Measurements from ENCODE around the gene CCL26. TPM values are rescaled to one million over a fixed set of nuclear protein-coding genes. Genes with fewer than 3 reads are reported as not detected.

CCL26 gene
- total and polyA plus RNA-seq, 2 donors (not counting 3 experiments of a cell fraction or from before 2014, with no cell fraction given), result not detected

DNA sequence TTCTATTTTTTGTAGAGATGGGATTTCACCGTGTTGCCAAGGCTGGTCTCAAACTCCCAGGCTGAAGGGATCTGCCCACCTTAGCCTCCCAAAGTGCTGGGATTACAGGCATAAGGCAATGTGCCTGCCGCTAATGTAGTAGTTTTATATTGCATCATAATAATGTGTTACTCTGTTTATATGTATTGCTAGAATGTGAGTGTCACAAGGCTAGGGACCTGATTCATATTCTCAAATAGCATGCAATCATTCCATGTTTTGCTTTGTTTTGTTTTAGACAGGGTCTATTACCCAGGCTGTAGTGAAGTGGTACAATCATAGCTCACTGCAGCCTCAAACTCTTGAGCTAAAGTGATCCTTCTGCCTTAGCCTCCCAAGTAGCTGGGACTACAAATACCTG lies 13.5 kb downstream of the CCL26 start:
- no peak for DNase-seq (ENCODE audit: low read depth, low spot score)
- POLR2A ChIA-PET, result no interaction called here
- CTCF ChIA-PET, result interaction anchor here (1.0 to 1.6 kb wide), 2 partner anchors 159 to 262 kb away, joined by 3 to 5 read pairs; no protein-coding TSS in a partner anchor

More for the DNA sequence above, 13.5 kb downstream of the CCL26 start:
- no TSS peak for BruUV-seq (replicated peaks)
- Histone ChIP-seq H4K20me1 (replicated peaks; ENCODE audit: control insufficient read depth, extremely low read depth, insufficient read depth, low read length) (no peaks in the 10 kb centered on the region), H3K27me3 (ENCODE audit: control insufficient read depth in 2 of 2, insufficient read depth in 2 of 2, low read length in 2 of 2) (no peaks in the 10 kb centered on the region), H3K27ac (ENCODE audit: insufficient read depth, low read depth, low read length) (no peak overlapping the region), H3K9ac (replicated peaks; ENCODE audit: extremely low read depth, insufficient read depth, low read length) (no peak overlapping the region), H3K4me3 (replicated peaks in 1 of 3; ENCODE audit: insufficient read depth in 1 of 3, low read depth in 1 of 3, low read length in 3 of 3) (no peak overlapping the region), H3K4me1 (ENCODE audit: control insufficient read depth, extremely low read depth, insufficient read depth, low read length) (no peaks in the 10 kb centered on the region), H3K79me2 (ENCODE audit: control insufficient read depth, insufficient read depth, low read length) (no peaks in the 10 kb centered on the region), H3K9me1 (replicated peaks; ENCODE audit: control insufficient read depth, extremely low read depth, insufficient read depth, low read length) (no peaks in the 10 kb centered on the region), H2AFZ (ENCODE audit: low read depth, low read length) (no peak overlapping the region), H3K4me2 (ENCODE audit: insufficient read depth, low read length) (no peak overlapping the region), H3K9me3 (replicated peaks; ENCODE audit: control insufficient read depth, insufficient read depth, low read length) (no peaks in the 10 kb centered on the region), H3K36me3 (ENCODE audit: control insufficient read depth in 2 of 2, extremely low read depth in 1 of 2, insufficient read depth in 2 of 2, low read length in 2 of 2) (no peaks in the 10 kb centered on the region)
- TF ChIP-seq FOS (IDR thresholded peaks at IDR 0.05; ENCODE audit: borderline replicate concordance, insufficient read depth, low read length), result no peak
- TF ChIP-seq, protein P1, sequence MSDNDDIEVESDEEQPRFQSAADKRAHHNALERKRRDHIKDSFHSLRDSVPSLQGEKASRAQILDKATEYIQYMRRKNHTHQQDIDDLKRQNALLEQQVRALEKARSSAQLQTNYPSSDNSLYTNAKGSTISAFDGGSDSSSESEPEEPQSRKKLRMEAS (IDR thresholded peaks at IDR 0.05; ENCODE audit: insufficient read depth, insufficient read length), result no peak
- no peak for TF ChIP-seq POLR2AphosphoS5 (IDR thresholded peaks at IDR 0.05; ENCODE audit: insufficient read depth, low read depth, low read length)
- TF ChIP-seq EZH2 (IDR thresholded peaks at IDR 0.05; ENCODE audit: borderline replicate concordance, low read depth, low read length, severe bottlenecking), result no peak
- no peak for TF ChIP-seq MYC (IDR thresholded peaks at IDR 0.05; ENCODE audit: low read depth, low read length)
- TF ChIP-seq POLR2A (IDR thresholded peaks at IDR 0.05; ENCODE audit: low read depth, low read length), result no peak
- TF ChIP-seq GATA2 (IDR thresholded peaks at IDR 0.05; ENCODE audit: insufficient read depth, insufficient read length, low read depth, low read length), result no peak
- no peak for TF ChIP-seq JUN (IDR thresholded peaks at IDR 0.05; ENCODE audit: borderline replicate concordance, insufficient read depth, insufficient read length, low read depth)
- TF ChIP-seq, protein P2, sequence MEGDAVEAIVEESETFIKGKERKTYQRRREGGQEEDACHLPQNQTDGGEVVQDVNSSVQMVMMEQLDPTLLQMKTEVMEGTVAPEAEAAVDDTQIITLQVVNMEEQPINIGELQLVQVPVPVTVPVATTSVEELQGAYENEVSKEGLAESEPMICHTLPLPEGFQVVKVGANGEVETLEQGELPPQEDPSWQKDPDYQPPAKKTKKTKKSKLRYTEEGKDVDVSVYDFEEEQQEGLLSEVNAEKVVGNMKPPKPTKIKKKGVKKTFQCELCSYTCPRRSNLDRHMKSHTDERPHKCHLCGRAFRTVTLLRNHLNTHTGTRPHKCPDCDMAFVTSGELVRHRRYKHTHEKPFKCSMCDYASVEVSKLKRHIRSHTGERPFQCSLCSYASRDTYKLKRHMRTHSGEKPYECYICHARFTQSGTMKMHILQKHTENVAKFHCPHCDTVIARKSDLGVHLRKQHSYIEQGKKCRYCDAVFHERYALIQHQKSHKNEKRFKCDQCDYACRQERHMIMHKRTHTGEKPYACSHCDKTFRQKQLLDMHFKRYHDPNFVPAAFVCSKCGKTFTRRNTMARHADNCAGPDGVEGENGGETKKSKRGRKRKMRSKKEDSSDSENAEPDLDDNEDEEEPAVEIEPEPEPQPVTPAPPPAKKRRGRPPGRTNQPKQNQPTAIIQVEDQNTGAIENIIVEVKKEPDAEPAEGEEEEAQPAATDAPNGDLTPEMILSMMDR (IDR thresholded peaks at IDR 0.05; ENCODE audit: extremely low read depth in 1 of 2, insufficient read depth in 1 of 2, low read depth in 1 of 2, low read length in 2 of 2), result no peak
- dilution Hi-C loops (cut with MboI; ENCODE audit: extremely low pct_ligation_motif_present, low sequenced_read_pairs) (no loop called here), intact Hi-C loops (cut with micrococcal nuclease) (loop anchor here (5.0 kb wide), 1 partner anchor 116 kb away; no protein-coding TSS in a partner anchor)
- no peak for FAIRE-seq

Measured in endothelial cell of umbilical vein (primary cell).